ENCODE measurements around the gene MRPL46. TPM values are rescaled to one million over a fixed set of nuclear protein-coding genes. Genes with fewer than 3 reads are reported as not detected.

Gene MRPL46
- polyA plus RNA-seq, 1 donor (not counting 4 experiments of a cell fraction or from before 2014, with no cell fraction given), result 26.3 TPM

DNA sequence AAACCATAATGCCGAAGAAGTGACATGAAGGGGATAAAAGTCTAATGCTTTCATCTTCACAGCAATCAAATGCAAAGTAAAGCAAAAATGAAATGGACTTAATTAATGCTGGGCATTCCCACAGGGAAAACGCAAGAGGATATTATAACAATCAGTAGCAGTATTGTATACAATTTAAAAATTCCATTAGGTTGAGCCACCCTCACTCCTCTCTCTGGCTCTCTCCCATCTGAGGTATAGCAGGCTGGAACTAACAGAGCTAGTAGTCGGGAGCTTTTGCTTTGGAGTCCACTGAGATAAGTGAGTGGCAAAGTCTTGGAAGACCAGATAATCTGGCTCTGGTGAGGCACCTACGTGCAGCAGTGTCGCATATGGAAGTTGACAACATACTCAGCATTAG lies 45.4 kb upstream of the MRPL46 start:
- TF ChIP-seq EZH2 (IDR thresholded peaks at IDR 0.05; ENCODE audit: low read length), result no peak
- no peaks in the 10 kb centered on the region for H4K20me1 ChIP-seq (ENCODE audit: control insufficient read depth, extremely low read depth, insufficient read depth, low read length)
- H3K36me3 ChIP-seq (ENCODE audit: control insufficient read depth in 2 of 2, extremely low read depth in 1 of 2, insufficient read depth in 2 of 2, low read length in 2 of 2), result no peaks in the 10 kb centered on the region
- H3K9me1 ChIP-seq (ENCODE audit: control insufficient read depth, extremely low read depth, insufficient read depth, low read length), result no peaks in the 10 kb centered on the region
- H3K79me2 ChIP-seq (ENCODE audit: control insufficient read depth, insufficient read depth, low read length), result no peaks in the 10 kb centered on the region
- H3K27ac ChIP-seq (ENCODE audit: control insufficient read depth, insufficient read depth, low read length), result no peak overlapping the region
- FAIRE-seq, result no peak
- no peak overlapping the region for H2AFZ ChIP-seq (ENCODE audit: control insufficient read depth, low read length)
- H3K9me3 ChIP-seq (ENCODE audit: control insufficient read depth, low read depth, low read length), result no peaks in the 10 kb centered on the region
- H3K9ac ChIP-seq (ENCODE audit: control insufficient read depth, extremely low read depth, insufficient read depth, low read length), result no peak overlapping the region
- H3K4me2 ChIP-seq (ENCODE audit: control insufficient read depth, extremely low read depth, insufficient read depth, low read depth, low read length), result no peak overlapping the region
- DNase-seq (ENCODE audit: low read depth, low spot score), result no peak
- no peaks in the 10 kb centered on the region for H3K4me1 ChIP-seq (ENCODE audit: control insufficient read depth, extremely low read depth, insufficient read depth, low read length)
- no peak overlapping the region for H3K4me3 ChIP-seq (ENCODE audit: control insufficient read depth in 2 of 3, extremely low read depth in 1 of 3, insufficient read depth in 2 of 3, low read depth in 1 of 3, low read length in 3 of 3)
- dilution Hi-C loops (cut with MboI; ENCODE audit: extremely low pct_ligation_motif_present, low sequenced_read_pairs), result no loop called here
- H3K27me3 ChIP-seq (ENCODE audit: control insufficient read depth, extremely low read depth, insufficient read depth, low read length), result no peaks in the 10 kb centered on the region

DNA sequence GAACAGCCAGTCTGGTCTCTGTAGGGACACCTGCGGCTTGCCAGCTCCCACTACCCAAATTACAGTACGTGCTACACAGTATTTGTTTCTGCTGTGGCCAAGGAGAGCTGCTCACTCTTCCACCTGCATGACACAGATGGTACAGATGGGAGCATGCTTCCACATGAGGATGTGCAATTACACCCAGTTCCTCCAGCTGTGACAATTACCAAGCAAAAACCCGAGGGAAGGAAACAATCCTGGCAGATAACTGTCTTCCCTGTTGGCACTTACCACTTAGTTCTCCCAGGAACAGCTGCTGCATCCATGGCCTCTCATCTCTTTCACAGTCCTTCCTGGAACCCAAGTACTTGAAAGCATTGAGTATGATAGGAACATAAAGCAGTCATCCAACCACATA lies 44.9 kb upstream of the MRPL46 start:
- DNase-seq (ENCODE audit: low read depth, low spot score), result no peak
- Histone ChIP-seq H3K36me3 (ENCODE audit: control insufficient read depth in 2 of 2, extremely low read depth in 1 of 2, insufficient read depth in 2 of 2, low read length in 2 of 2) (no peaks in the 10 kb centered on the region), H3K79me2 (ENCODE audit: control insufficient read depth, insufficient read depth, low read length) (no peaks in the 10 kb centered on the region)

More for the DNA sequence above, 44.9 kb upstream of the MRPL46 start:
- no peaks in the 10 kb centered on the region for H3K9me3 ChIP-seq (ENCODE audit: control insufficient read depth, low read depth, low read length)
- H3K4me3 ChIP-seq (ENCODE audit: control insufficient read depth in 2 of 3, extremely low read depth in 1 of 3, insufficient read depth in 2 of 3, low read depth in 1 of 3, low read length in 3 of 3), result no peak overlapping the region
- no peak overlapping the region for H2AFZ ChIP-seq (ENCODE audit: control insufficient read depth, low read length)
- no peaks in the 10 kb centered on the region for H3K27me3 ChIP-seq (ENCODE audit: control insufficient read depth, extremely low read depth, insufficient read depth, low read length)
- FAIRE-seq, result no peak
- H3K9me1 ChIP-seq (ENCODE audit: control insufficient read depth, extremely low read depth, insufficient read depth, low read length), result no peaks in the 10 kb centered on the region
- H3K4me2 ChIP-seq (ENCODE audit: control insufficient read depth, extremely low read depth, insufficient read depth, low read depth, low read length), result no peak overlapping the region
- no peaks in the 10 kb centered on the region for H3K4me1 ChIP-seq (ENCODE audit: control insufficient read depth, extremely low read depth, insufficient read depth, low read length)
- H4K20me1 ChIP-seq (ENCODE audit: control insufficient read depth, extremely low read depth, insufficient read depth, low read length), result no peaks in the 10 kb centered on the region
- dilution Hi-C loops (cut with MboI; ENCODE audit: extremely low pct_ligation_motif_present, low sequenced_read_pairs), result no loop called here
- H3K9ac ChIP-seq (ENCODE audit: control insufficient read depth, extremely low read depth, insufficient read depth, low read length), result no peak overlapping the region
- TF ChIP-seq, protein P1, sequence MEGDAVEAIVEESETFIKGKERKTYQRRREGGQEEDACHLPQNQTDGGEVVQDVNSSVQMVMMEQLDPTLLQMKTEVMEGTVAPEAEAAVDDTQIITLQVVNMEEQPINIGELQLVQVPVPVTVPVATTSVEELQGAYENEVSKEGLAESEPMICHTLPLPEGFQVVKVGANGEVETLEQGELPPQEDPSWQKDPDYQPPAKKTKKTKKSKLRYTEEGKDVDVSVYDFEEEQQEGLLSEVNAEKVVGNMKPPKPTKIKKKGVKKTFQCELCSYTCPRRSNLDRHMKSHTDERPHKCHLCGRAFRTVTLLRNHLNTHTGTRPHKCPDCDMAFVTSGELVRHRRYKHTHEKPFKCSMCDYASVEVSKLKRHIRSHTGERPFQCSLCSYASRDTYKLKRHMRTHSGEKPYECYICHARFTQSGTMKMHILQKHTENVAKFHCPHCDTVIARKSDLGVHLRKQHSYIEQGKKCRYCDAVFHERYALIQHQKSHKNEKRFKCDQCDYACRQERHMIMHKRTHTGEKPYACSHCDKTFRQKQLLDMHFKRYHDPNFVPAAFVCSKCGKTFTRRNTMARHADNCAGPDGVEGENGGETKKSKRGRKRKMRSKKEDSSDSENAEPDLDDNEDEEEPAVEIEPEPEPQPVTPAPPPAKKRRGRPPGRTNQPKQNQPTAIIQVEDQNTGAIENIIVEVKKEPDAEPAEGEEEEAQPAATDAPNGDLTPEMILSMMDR (optimal IDR thresholded peaks at IDR 0.05 in 1 of 3, IDR thresholded peaks at IDR 0.05 in 1 of 3, conservative IDR thresholded peaks at IDR 0.05 in 1 of 3; ENCODE audit: extremely low read depth in 1 of 3, insufficient read depth in 2 of 3, low read length in 3 of 3), result no peak
- no peak for TF ChIP-seq EZH2 (IDR thresholded peaks at IDR 0.05; ENCODE audit: low read length)
- no peak overlapping the region for H3K27ac ChIP-seq (ENCODE audit: control insufficient read depth, insufficient read depth, low read length)
